K562 (cell line): Measurements from ENCODE around the gene BTBD1. TPM values are rescaled to one million over a fixed set of nuclear protein-coding genes. Genes with fewer than 3 reads are reported as not detected.
A peak's percentile ranks its signal among the peaks of the same experiment; 100 is the strongest.

Experiments
- ARHGAP35 ChIP-seq: fragments of 450-650 bp; IDR thresholded peaks from 2 replicates; pipeline ENCODE4 v1.6.1; 2018; ENCODE audit not compliant: partially characterized antibody
- GATAD2A ChIP-seq: fragments of 450-650 bp; IDR thresholded peaks from 2 replicates; pipeline ENCODE4 v1.6.1; 2017
- HNRNPLL ChIP-seq: fragments of 200-400 bp; formaldehyde crosslinking; IDR thresholded peaks from 2 replicates; pipeline ENCODE4 v1.6.1; 2017; ENCODE audit warnings: low read length, low read depth, mild to moderate bottlenecking; ENCODE audit not compliant: poor library complexity, severe bottlenecking
- KAT7 ChIP-seq: sonication (generic); formaldehyde crosslinking; IDR thresholded peaks from 2 replicates; pipeline ENCODE4 v1.8.0; 2022; ENCODE audit warnings: missing genetic modification reagents, mild to moderate bottlenecking, borderline replicate concordance
- MEIS2 ChIP-seq: fragments of 450-650 bp; IDR thresholded peaks from 2 replicates; pipeline ENCODE4 v1.6.1; 2014; ENCODE audit warnings: mild to moderate bottlenecking; ENCODE audit not compliant: partially characterized antibody
- NFE2 ChIP-seq: IDR thresholded peaks from 2 replicates; pipeline ENCODE4 v1.6.1; 2014; ENCODE audit warnings: antibody characterized with exemption, low read depth
- NFE2L1 ChIP-seq: fragments of 450-650 bp; IDR thresholded peaks from 2 replicates; pipeline ENCODE4 v1.6.1; 2016; ENCODE audit warnings: missing genetic modification characterization, low read depth, mild to moderate bottlenecking, missing compliant biosample characterization, moderate library complexity, borderline replicate concordance
- RCOR1 ChIP-seq, 2 experiments: IDR thresholded peaks; 2 replicates each; pipeline ENCODE4 v1.6.1; 2012; ENCODE audit warnings: low read depth in 2 of 2, low read length in 2 of 2, borderline replicate concordance in 1 of 2, improper control_type of control experiment in 1 of 2
- SNIP1 ChIP-seq: fragments of 450-650 bp; IDR thresholded peaks from 2 replicates; pipeline ENCODE4 v1.7.1; 2017; ENCODE audit warnings: low read depth, mild to moderate bottlenecking
- ZHX1 ChIP-seq: fragments of 150-350 bp; conservative IDR thresholded peaks from 2 replicates; pipeline ENCODE4 v1.6.1; 2014; ENCODE audit warnings: low read length
- ZNF507 ChIP-seq: conservative IDR thresholded peaks from 2 replicates; pipeline ENCODE4 v1.6.1; 2017; ENCODE audit warnings: missing genetic modification characterization, missing compliant biosample characterization
- ZNF76 ChIP-seq: fragments of 250-450 bp; sonication (Bioruptor Pico); IDR thresholded peaks from 2 replicates; pipeline ENCODE4 v1.4.0; 2020; ENCODE audit warnings: mild to moderate bottlenecking, moderate library complexity, borderline replicate concordance
- polyA plus RNA-seq, 8 experiments: library from polyadenylated mRNA; depleted of rRNA in 4 of 8; stranded (reverse) in 5 of 8; unstranded in 3 of 8; fragments of >200 nt; fragmentation: Nextera tagmentation in 2 of 8; fragmentation: Illumina TruSeq in 1 of 8; extraction: Ambion mirVana in 2 of 8; extraction: Trizol in 1 of 8; gene quantifications; 2 replicates each; pipeline versions ENCODE4 v1.2.1 to v1.2.3, GENCODE V29; 2011 to 2014; ENCODE audit warnings: inconsistent platforms in 1 of 8, missing spikeins in 1 of 8
- total RNA-seq, 7 experiments: library from RNA; depleted of rRNA in 6 of 7; stranded (reverse); fragments of >200 nt in 6 of 7; fragmentation: Illumina TruSeq in 2 of 7; extraction: Trizol in 2 of 7; gene quantifications; 2 replicates each; pipeline versions ENCODE4 v1.2.1 to v1.2.3, GENCODE V29; 2011 to 2021; ENCODE audit warnings: low replicate concordance in 1 of 7
- TF ChIP-seq, protein P1 (sequence below): fragments of 450-650 bp; formaldehyde crosslinking; IDR thresholded peaks from 2 replicates; pipeline ENCODE4 v1.4.0; 2020; ENCODE audit warnings: mild to moderate bottlenecking, moderate library complexity
- TF ChIP-seq, protein P2 (sequence below): IDR thresholded peaks from 3 replicates; pipeline ENCODE4 v1.6.1; 2011; ENCODE audit warnings: borderline replicate concordance, mild to moderate bottlenecking, moderate library complexity; ENCODE audit not compliant: insufficient read length; ENCODE audit errors: extremely low read depth
- TF ChIP-seq, protein P3 (sequence below): fragments of 450-650 bp; IDR thresholded peaks from 2 replicates; pipeline ENCODE4 v1.6.1; 2016
- TF ChIP-seq, protein P4 (sequence below): sonication (generic); formaldehyde crosslinking; IDR thresholded peaks from 2 replicates; pipeline ENCODE4 v1.8.0; 2023; ENCODE audit warnings: mild to moderate bottlenecking, missing genetic modification reagents

Gene BTBD1
- total and polyA plus RNA-seq, 9 of the 15 experiments (the other 6 are each of a cell fraction or from before 2014, with no cell fraction given): 19.4 to 106 (median 90.4) TPM

DNA sequence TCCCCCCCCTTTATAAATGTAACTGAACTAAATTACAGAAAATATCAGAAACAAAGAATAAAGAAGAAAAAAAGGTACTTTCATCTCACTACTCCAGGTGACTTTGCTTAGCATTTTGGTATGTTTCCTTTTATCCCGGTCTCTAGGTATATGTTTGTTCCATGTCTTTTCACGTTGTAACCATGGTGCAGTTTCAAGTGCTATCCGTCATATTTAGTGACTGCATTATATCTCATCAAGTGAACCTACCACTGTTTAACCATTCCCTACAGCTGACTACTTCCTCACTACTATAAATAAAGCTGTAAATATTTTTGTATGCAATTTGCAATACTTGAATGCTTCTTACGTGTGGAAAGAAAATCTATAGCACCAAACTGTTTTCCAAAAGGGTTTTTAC is 2.2 kb downstream of the BTBD1 start (continued):
- TF ChIP-seq, protein P1, sequence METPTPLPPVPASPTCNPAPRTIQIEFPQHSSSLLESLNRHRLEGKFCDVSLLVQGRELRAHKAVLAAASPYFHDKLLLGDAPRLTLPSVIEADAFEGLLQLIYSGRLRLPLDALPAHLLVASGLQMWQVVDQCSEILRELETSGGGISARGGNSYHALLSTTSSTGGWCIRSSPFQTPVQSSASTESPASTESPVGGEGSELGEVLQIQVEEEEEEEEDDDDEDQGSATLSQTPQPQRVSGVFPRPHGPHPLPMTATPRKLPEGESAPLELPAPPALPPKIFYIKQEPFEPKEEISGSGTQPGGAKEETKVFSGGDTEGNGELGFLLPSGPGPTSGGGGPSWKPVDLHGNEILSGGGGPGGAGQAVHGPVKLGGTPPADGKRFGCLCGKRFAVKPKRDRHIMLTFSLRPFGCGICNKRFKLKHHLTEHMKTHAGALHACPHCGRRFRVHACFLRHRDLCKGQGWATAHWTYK (CRISPR knock-in tag): no peak
- TF ChIP-seq ZNF507 (tag) (no peak), NFE2 (no peak), HNRNPLL (no peak), ARHGAP35 (no peak), MEIS2 (peak; percentile 46), KAT7 (CRISPR knock-in tag) (peak; percentile 50; the same call in 1 of the 2 replicates), NFE2L1 (no peak), ZNF76 (CRISPR knock-in tag) (no peak), RCOR1 (IDR thresholded peaks at IDR 0.05; ENCODE audit: borderline replicate concordance in 1 of 2, low read depth in 2 of 2, low read length in 2 of 2) (no peak), ZHX1 (no peak), GATAD2A (no peak), SNIP1 (no peak)
- TF ChIP-seq, protein P2, sequence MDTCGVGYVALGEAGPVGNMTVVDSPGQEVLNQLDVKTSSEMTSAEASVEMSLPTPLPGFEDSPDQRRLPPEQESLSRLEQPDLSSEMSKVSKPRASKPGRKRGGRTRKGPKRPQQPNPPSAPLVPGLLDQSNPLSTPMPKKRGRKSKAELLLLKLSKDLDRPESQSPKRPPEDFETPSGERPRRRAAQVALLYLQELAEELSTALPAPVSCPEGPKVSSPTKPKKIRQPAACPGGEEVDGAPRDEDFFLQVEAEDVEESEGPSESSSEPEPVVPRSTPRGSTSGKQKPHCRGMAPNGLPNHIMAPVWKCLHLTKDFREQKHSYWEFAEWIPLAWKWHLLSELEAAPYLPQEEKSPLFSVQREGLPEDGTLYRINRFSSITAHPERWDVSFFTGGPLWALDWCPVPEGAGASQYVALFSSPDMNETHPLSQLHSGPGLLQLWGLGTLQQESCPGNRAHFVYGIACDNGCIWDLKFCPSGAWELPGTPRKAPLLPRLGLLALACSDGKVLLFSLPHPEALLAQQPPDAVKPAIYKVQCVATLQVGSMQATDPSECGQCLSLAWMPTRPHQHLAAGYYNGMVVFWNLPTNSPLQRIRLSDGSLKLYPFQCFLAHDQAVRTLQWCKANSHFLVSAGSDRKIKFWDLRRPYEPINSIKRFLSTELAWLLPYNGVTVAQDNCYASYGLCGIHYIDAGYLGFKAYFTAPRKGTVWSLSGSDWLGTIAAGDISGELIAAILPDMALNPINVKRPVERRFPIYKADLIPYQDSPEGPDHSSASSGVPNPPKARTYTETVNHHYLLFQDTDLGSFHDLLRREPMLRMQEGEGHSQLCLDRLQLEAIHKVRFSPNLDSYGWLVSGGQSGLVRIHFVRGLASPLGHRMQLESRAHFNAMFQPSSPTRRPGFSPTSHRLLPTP: no peak
- TF ChIP-seq, protein P3, sequence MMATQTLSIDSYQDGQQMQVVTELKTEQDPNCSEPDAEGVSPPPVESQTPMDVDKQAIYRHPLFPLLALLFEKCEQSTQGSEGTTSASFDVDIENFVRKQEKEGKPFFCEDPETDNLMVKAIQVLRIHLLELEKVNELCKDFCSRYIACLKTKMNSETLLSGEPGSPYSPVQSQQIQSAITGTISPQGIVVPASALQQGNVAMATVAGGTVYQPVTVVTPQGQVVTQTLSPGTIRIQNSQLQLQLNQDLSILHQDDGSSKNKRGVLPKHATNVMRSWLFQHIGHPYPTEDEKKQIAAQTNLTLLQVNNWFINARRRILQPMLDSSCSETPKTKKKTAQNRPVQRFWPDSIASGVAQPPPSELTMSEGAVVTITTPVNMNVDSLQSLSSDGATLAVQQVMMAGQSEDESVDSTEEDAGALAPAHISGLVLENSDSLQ: peak; percentile 55
- TF ChIP-seq, protein P4, sequence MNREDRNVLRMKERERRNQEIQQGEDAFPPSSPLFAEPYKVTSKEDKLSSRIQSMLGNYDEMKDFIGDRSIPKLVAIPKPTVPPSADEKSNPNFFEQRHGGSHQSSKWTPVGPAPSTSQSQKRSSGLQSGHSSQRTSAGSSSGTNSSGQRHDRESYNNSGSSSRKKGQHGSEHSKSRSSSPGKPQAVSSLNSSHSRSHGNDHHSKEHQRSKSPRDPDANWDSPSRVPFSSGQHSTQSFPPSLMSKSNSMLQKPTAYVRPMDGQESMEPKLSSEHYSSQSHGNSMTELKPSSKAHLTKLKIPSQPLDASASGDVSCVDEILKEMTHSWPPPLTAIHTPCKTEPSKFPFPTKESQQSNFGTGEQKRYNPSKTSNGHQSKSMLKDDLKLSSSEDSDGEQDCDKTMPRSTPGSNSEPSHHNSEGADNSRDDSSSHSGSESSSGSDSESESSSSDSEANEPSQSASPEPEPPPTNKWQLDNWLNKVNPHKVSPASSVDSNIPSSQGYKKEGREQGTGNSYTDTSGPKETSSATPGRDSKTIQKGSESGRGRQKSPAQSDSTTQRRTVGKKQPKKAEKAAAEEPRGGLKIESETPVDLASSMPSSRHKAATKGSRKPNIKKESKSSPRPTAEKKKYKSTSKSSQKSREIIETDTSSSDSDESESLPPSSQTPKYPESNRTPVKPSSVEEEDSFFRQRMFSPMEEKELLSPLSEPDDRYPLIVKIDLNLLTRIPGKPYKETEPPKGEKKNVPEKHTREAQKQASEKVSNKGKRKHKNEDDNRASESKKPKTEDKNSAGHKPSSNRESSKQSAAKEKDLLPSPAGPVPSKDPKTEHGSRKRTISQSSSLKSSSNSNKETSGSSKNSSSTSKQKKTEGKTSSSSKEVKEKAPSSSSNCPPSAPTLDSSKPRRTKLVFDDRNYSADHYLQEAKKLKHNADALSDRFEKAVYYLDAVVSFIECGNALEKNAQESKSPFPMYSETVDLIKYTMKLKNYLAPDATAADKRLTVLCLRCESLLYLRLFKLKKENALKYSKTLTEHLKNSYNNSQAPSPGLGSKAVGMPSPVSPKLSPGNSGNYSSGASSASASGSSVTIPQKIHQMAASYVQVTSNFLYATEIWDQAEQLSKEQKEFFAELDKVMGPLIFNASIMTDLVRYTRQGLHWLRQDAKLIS (CRISPR knock-in tag): 0 out of 2 replicates have a peak, but pooled peaks have one; percentile 34
